H1 (cell line): Measurements from ENCODE around the gene SMIM28. TPM values are rescaled to one million over a fixed set of nuclear protein-coding genes. Genes with fewer than 3 reads are reported as not detected.

Source experiments
- CTCF ChIA-PET: fragments of 300-600 bp; sonication (Branson Sonifier 250); formaldehyde crosslinking; loops from one replicate; lab custom pipeline; 2021; ENCODE audit not compliant: partially characterized antibody; lab: Charles Lee
- POLR2A ChIA-PET: fragments of 300-600 bp; sonication (Branson Sonifier 250); formaldehyde crosslinking; loops from one replicate; lab custom pipeline; 2021; ENCODE audit warnings: inconsistent platforms; ENCODE audit not compliant: partially characterized antibody; lab: Charles Lee
- DNase-seq, 2 experiments: peaks; one replicate each; pipeline versions ENCODE4 v3.0.0 to v3.0.0-alpha.2; 2010 to 2022; ENCODE audit warnings: low spot score in 2 of 2, low read depth in 1 of 2, mixed read lengths in 1 of 2
- FAIRE-seq: peaks from 2 replicates; lab custom pipeline; 2011; peaks lifted over from hg19 to GRCh38; lab: Jason Lieb, UNC
- H2AFZ ChIP-seq: 2 replicates; pipeline ENCODE4 v1.8.1; 2012; ENCODE audit warnings: low read length, inconsistent platforms
- H2AK5ac ChIP-seq: 2 replicates; pipeline ENCODE4 v1.6.1; 2013; ENCODE audit warnings: low read depth, low read length
- H2BK120ac ChIP-seq: replicated peaks from 2 replicates; pipeline ENCODE3; 2013; ENCODE audit warnings: low read depth, low read length, inconsistent platforms
- H2BK12ac ChIP-seq: 2 replicates; pipeline ENCODE4 v1.6.1; 2013; ENCODE audit warnings: low read depth, low read length
- H2BK15ac ChIP-seq: 2 replicates; pipeline ENCODE4 v1.6.1; 2013; ENCODE audit warnings: low read length
- H2BK20ac ChIP-seq: 2 replicates; pipeline ENCODE4 v1.6.1; 2013; ENCODE audit warnings: low read length
- H2BK5ac ChIP-seq: 2 replicates; pipeline ENCODE4 v1.6.1; 2013; ENCODE audit warnings: low read depth, low read length
- H3K14ac ChIP-seq: 2 replicates; pipeline ENCODE4 v1.6.1; 2013; ENCODE audit warnings: inconsistent platforms; ENCODE audit not compliant: insufficient read length
- H3K18ac ChIP-seq: 2 replicates; pipeline ENCODE4 v1.6.1; 2013; ENCODE audit warnings: low read length; ENCODE audit errors: extremely low read depth
- H3K23ac ChIP-seq: 2 replicates; pipeline ENCODE4 v1.6.1; 2013; ENCODE audit warnings: inconsistent platforms; ENCODE audit not compliant: insufficient read length
- H3K23me2 ChIP-seq: 2 replicates; pipeline ENCODE4 v1.6.1; 2013; ENCODE audit warnings: low read depth, low read length
- H3K27ac ChIP-seq: 2 replicates; pipeline ENCODE4 v1.6.1; 2011; ENCODE audit warnings: low read depth, low read length, inconsistent platforms
- H3K27me3 ChIP-seq, 4 experiments: replicated peaks in 1 of 4; 1 replicate in 1 of 4; 2 replicates in 3 of 4; pipeline versions ENCODE4 v1.6.1 to v1.8.1; 2011 to 2013; ENCODE audit warnings: low read length in 3 of 4, mild to moderate bottlenecking in 3 of 4, inconsistent platforms in 2 of 4, mixed read lengths in 2 of 4, moderate library complexity in 1 of 4; ENCODE audit not compliant: control insufficient read depth in 3 of 4, insufficient read depth in 3 of 4; ENCODE audit errors: extremely low read depth in 1 of 4
- H3K36me3 ChIP-seq, 4 experiments: 2 replicates each; pipeline versions ENCODE4 v1.6.1 to v1.8.1; 2011 to 2013; ENCODE audit warnings: mild to moderate bottlenecking in 4 of 4, low read length in 3 of 4, moderate library complexity in 2 of 4, control low read depth in 1 of 4, inconsistent platforms in 1 of 4; ENCODE audit not compliant: insufficient read depth in 4 of 4, control insufficient read depth in 2 of 4
- H3K4ac ChIP-seq: replicated peaks from 2 replicates; pipeline ENCODE3; 2013; ENCODE audit warnings: low read length, low read depth, mixed read lengths, inconsistent platforms; ENCODE audit not compliant: insufficient read length
- H3K4me1 ChIP-seq, 4 experiments: replicated peaks in 1 of 4; 1 replicate in 1 of 4; 2 replicates in 3 of 4; pipeline versions ENCODE4 v1.6.1 to v1.8.1; 2011 to 2013; ENCODE audit warnings: low read length in 3 of 4, inconsistent platforms in 2 of 4, mixed read lengths in 1 of 4; ENCODE audit not compliant: insufficient read depth in 4 of 4, control insufficient read depth in 3 of 4
- H3K4me2 ChIP-seq, 2 experiments: 2 replicates each; pipeline versions ENCODE4 v1.6.1 to v1.8.1; 2011 to 2013; ENCODE audit warnings: low read depth in 2 of 2, low read length in 2 of 2, control low read depth in 1 of 2, inconsistent platforms in 1 of 2, mild to moderate bottlenecking in 1 of 2; ENCODE audit not compliant: insufficient read depth in 1 of 2
- H3K4me3 ChIP-seq, 4 experiments: fragments of 200-600, 300-600 bp in 1 of 4; sonication (generic), shearing (Covaris generic), sonication (Bioruptor Twin) in 1 of 4; 2 replicates each; pipeline versions ENCODE4 v1.5.1 to v1.8.1; 2011 to 2016; ENCODE audit warnings: low read length in 4 of 4, low read depth in 3 of 4, control low read depth in 2 of 4, inconsistent platforms in 2 of 4, mild to moderate bottlenecking in 2 of 4, mixed read lengths in 1 of 4, moderate library complexity in 1 of 4; ENCODE audit not compliant: insufficient read depth in 2 of 4; ENCODE audit errors: extremely low read depth in 1 of 4
- H3K56ac ChIP-seq: replicated peaks from 2 replicates; pipeline ENCODE3; 2013; ENCODE audit warnings: low read depth, mild to moderate bottlenecking, mixed read lengths, low read length, inconsistent platforms; ENCODE audit not compliant: insufficient read length
- H3K79me1 ChIP-seq: 2 replicates; pipeline ENCODE4 v1.6.1; 2013; ENCODE audit warnings: low read depth, low read length, control low read depth
- H3K79me2 ChIP-seq, 2 experiments: 2 replicates each; pipeline versions ENCODE4 v1.6.1 to v1.8.1; 2012 to 2013; ENCODE audit warnings: low read length in 2 of 2, mild to moderate bottlenecking in 2 of 2, inconsistent platforms in 1 of 2; ENCODE audit not compliant: insufficient read depth in 2 of 2, control insufficient read depth in 1 of 2
- H3K9ac ChIP-seq, 4 experiments: replicated peaks in 1 of 4; 1 replicate in 1 of 4; 2 replicates in 3 of 4; pipeline versions ENCODE4 v1.6.1 to v1.8.1; 2011 to 2013; ENCODE audit warnings: low read depth in 3 of 4, low read length in 3 of 4, control low read depth in 2 of 4, mild to moderate bottlenecking in 2 of 4, moderate library complexity in 2 of 4, inconsistent platforms in 1 of 4; ENCODE audit errors: extremely low read depth in 1 of 4
- H3K9me3 ChIP-seq, 2 experiments: 2 replicates each; pipeline versions ENCODE4 v1.6.1 to v1.8.1; 2012 to 2013; ENCODE audit warnings: mild to moderate bottlenecking in 2 of 2, moderate library complexity in 2 of 2, control low read depth in 1 of 2, inconsistent platforms in 1 of 2, low read depth in 1 of 2, low read length in 1 of 2, mixed read lengths in 1 of 2; ENCODE audit not compliant: insufficient read depth in 2 of 2
- H4K20me1 ChIP-seq, 2 experiments: replicated peaks in 1 of 2; 2 replicates each; pipeline versions ENCODE3 to v1.8.1; 2011 to 2013; ENCODE audit warnings: inconsistent platforms in 2 of 2, low read length in 2 of 2, mild to moderate bottlenecking in 1 of 2; ENCODE audit not compliant: insufficient read depth in 2 of 2, control insufficient read depth in 1 of 2
- H4K5ac ChIP-seq: 2 replicates; pipeline ENCODE4 v1.6.1; 2013; ENCODE audit warnings: low read length, low read depth, mixed read lengths, inconsistent platforms; ENCODE audit not compliant: insufficient read length
- H4K8ac ChIP-seq: 2 replicates; pipeline ENCODE4 v1.8.0; 2013; ENCODE audit warnings: mild to moderate bottlenecking, moderate library complexity, low read length, inconsistent platforms; ENCODE audit not compliant: insufficient read depth; ENCODE audit errors: extremely low read depth
- H4K91ac ChIP-seq: replicated peaks from 2 replicates; pipeline ENCODE3; 2013; ENCODE audit warnings: low read length, mixed read lengths, inconsistent platforms; ENCODE audit not compliant: insufficient read length
- CEBPB ChIP-seq: IDR thresholded peaks from 2 replicates; pipeline ENCODE4 v1.6.1; 2012; ENCODE audit warnings: low read depth, low read length
- CHD1 ChIP-seq: IDR thresholded peaks from 2 replicates; pipeline ENCODE4 v1.6.1; 2012; ENCODE audit warnings: low read depth, low read length, improper control_type of control experiment
- SIRT6 ChIP-seq: IDR thresholded peaks from one replicate; pipeline ENCODE4 v1.7.1; 2012; ENCODE audit warnings: low read length, inconsistent platforms
- polyA plus RNA-seq, 7 experiments: library from polyadenylated mRNA; depleted of rRNA in 3 of 7; stranded (reverse) in 5 of 7; unstranded in 2 of 7; fragments of >200 nt in 5 of 7; fragments of 200-250 nt in 2 of 7; gene quantifications; 1 replicate in 5 of 7; 2 replicates in 1 of 7; 4 replicates in 1 of 7; pipeline versions ENCODE4 v1.2.1 to v1.2.3, GENCODE V29; 2011 to 2013; ENCODE audit warnings: missing spikeins in 2 of 7, mixed read lengths in 2 of 7
- total RNA-seq: library from RNA; stranded (reverse); fragmentation: NEBNext Ultra II Directional; extraction: Animal tissue kit (Norgen Biotek cat#: 25700); gene quantifications from 2 replicates; pipeline ENCODE4 v1.2.1, GENCODE V29; 2021

SMIM28 gene
- total and polyA plus RNA-seq, 2 of the 8 experiments (the other 6 are each of a cell fraction or from before 2014, with no cell fraction given) = not detected

- H3K9me3 ChIP-seq = no peaks in the 10 kb centered on the region
- H3K14ac ChIP-seq = no peak overlapping the region
- H2BK20ac ChIP-seq = no peak overlapping the region
- H3K23me2 ChIP-seq = no peaks in the 10 kb centered on the region
- H3K18ac ChIP-seq = no peak overlapping the region
- no peaks in the 10 kb centered on the region for H3K79me2 ChIP-seq
- CTCF ChIA-PET = interaction anchor here (0.6 to 1.8 kb wide), 4 partner anchors 18 to 91 kb away, joined by 3 to 5 read pairs (median 4); no protein-coding TSS in a partner anchor
- no peak overlapping the region for H2BK120ac ChIP-seq
- H3K9ac ChIP-seq = no peak overlapping the region
- no peak overlapping the region for H4K5ac ChIP-seq
- no peaks in the 10 kb centered on the region for H3K36me3 ChIP-seq
- H4K20me1 ChIP-seq = no peaks in the 10 kb centered on the region
- TF ChIP-seq CEBPB (no peak), SIRT6 (no peak), CHD1 (no peak)
- POLR2A ChIA-PET = no interaction called here
- H4K8ac ChIP-seq = no peak overlapping the region
- H3K27me3 ChIP-seq = no peaks in the 10 kb centered on the region
- no peak overlapping the region for H2AFZ ChIP-seq
- H2BK15ac ChIP-seq = no peak overlapping the region
- H3K79me1 ChIP-seq = no peaks in the 10 kb centered on the region
- H2BK5ac ChIP-seq = no peak overlapping the region
- H3K23ac ChIP-seq = no peak overlapping the region
- H2AK5ac ChIP-seq = no peak overlapping the region
- H3K27ac ChIP-seq = no peak overlapping the region
- DNase-seq (no peak), FAIRE-seq (no peak)
- no peak overlapping the region for H3K4ac ChIP-seq
- H3K56ac ChIP-seq = no peak overlapping the region
- H3K4me2 ChIP-seq = no peak overlapping the region
- H3K4me3 ChIP-seq = no peak overlapping the region
- H2BK12ac ChIP-seq = no peak overlapping the region
- H4K91ac ChIP-seq = no peak overlapping the region
- H3K4me1 ChIP-seq = peaks cover 0 to 8% (median 1%) of the 10 kb centered on the region in 4 experiments; a peak in 2 of 7 replicates
These were observed 663 bp upstream of the SMIM28 start for GRCh38 chr6:138377042-138377441.
